ENCODE measurements around the gene VPS35L. TPM values are rescaled to one million over a fixed set of nuclear protein-coding genes. Genes with fewer than 3 reads are reported as not detected.
A peak's percentile ranks its signal among the peaks of the same experiment; 100 is the strongest.

Gene VPS35L
- total and polyA plus RNA-seq, 2 of the 13 experiments (the other 11 are each of a cell fraction or from before 2014, with no cell fraction given) = 1.4 to 1.6 TPM

GRCh38 chr16:19542138-19542821 is 13.2 kb upstream of the VPS35L start (continued):
- TF ChIP-seq ZNF614 (CRISPR knock-in tag; IDR thresholded peaks at IDR 0.05; ENCODE audit: borderline replicate concordance) = peak; percentile 96
- peak; percentile 50; the same call in 1 of the 2 replicates for TF ChIP-seq ZNF24 (IDR thresholded peaks at IDR 0.05)
- TF ChIP-seq REPIN1 (CRISPR knock-in tag; IDR thresholded peaks at IDR 0.05; ENCODE audit: borderline replicate concordance, low read depth) = peak; percentile 32; the same call in 1 of the 2 replicates
- no peak for TF ChIP-seq RBAK (CRISPR knock-in tag; IDR thresholded peaks at IDR 0.05)
- TF ChIP-seq NFAT5 (CRISPR knock-in tag; IDR thresholded peaks at IDR 0.05) = no peak
- no peak for TF ChIP-seq ZNF296 (CRISPR knock-in tag; conservative IDR thresholded peaks at IDR 0.05)
- TF ChIP-seq ZNF33B (CRISPR knock-in tag; IDR thresholded peaks at IDR 0.05) = no peak
- peak; percentile 42; the same call in 1 of the 2 replicates for TF ChIP-seq CHD4 (IDR thresholded peaks at IDR 0.05; ENCODE audit: borderline replicate concordance, low read length)
- TF ChIP-seq ZSCAN20 (CRISPR knock-in tag; IDR thresholded peaks at IDR 0.05; ENCODE audit: borderline replicate concordance) = no peak
- TF ChIP-seq ZNF282 (IDR thresholded peaks at IDR 0.05; ENCODE audit: partially characterized antibody) = no peak
- no peak for TF ChIP-seq ZNF7 (CRISPR knock-in tag; IDR thresholded peaks at IDR 0.05)
- no peak for TF ChIP-seq RNF219 (CRISPR knock-in tag; IDR thresholded peaks at IDR 0.05)
- 0 out of 2 replicates have a peak, but pooled peaks have one; percentile 35 for TF ChIP-seq ZNF574 (CRISPR knock-in tag; IDR thresholded peaks at IDR 0.05)
- TF ChIP-seq ZUFSP (CRISPR knock-in tag; IDR thresholded peaks at IDR 0.05; ENCODE audit: borderline replicate concordance) = no peak
- TF ChIP-seq ZNF761 (CRISPR knock-in tag; conservative IDR thresholded peaks at IDR 0.05) = no peak
- no peak for TF ChIP-seq NAIF1 (CRISPR knock-in tag; IDR thresholded peaks at IDR 0.05; ENCODE audit: borderline replicate concordance)
- peak; percentile 58 for TF ChIP-seq RFX3 (CRISPR knock-in tag; IDR thresholded peaks at IDR 0.05)

Data from HepG2 (cell line).